ENCODE data around the gene RGS11. TPM values are rescaled to one million over a fixed set of nuclear protein-coding genes. Genes with fewer than 3 reads are reported as not detected.

The RGS11 gene
- total RNA-seq, 2 donors from 2014 or later: 2.9 to 4.0 TPM

GRCh38 chr16:285146-286055 lies 9.7 kb upstream of the RGS11 start:
- Histone ChIP-seq H3K4me3 (no peak overlapping the region), H3K4me1 (no peaks in the 10 kb centered on the region), H3K9me3 (no peaks in the 10 kb centered on the region), H3K9ac (ENCODE audit: low read depth in 2 of 2, low read length in 2 of 2) (no peak overlapping the region), H3K27me3 (peaks cover 20% of the 10 kb centered on the region), H3K36me3 (no peaks in the 10 kb centered on the region), H3K27ac (no peak overlapping the region)
- TF ChIP-seq CTCF (IDR thresholded peaks at IDR 0.05): no peak
- intact Hi-C loops (cut with DNase I): no loop called here
- DNase-seq: no peak

GRCh38 chr16:284204-285120 lies 8.7 kb upstream of the RGS11 start:
- Histone ChIP-seq H3K4me3 (no peak overlapping the region), H3K36me3 (no peaks in the 10 kb centered on the region), H3K9ac (ENCODE audit: low read depth in 2 of 2, low read length in 2 of 2) (no peak overlapping the region), H3K4me1 (no peaks in the 10 kb centered on the region), H3K27ac (no peak overlapping the region), H3K9me3 (no peaks in the 10 kb centered on the region), H3K27me3 (peaks cover 28% of the 10 kb centered on the region)
- intact Hi-C loops (cut with DNase I): no loop called here
- DNase-seq: no peak
- no peak for TF ChIP-seq CTCF (IDR thresholded peaks at IDR 0.05)

GRCh38 chr16:283033-283805 lies 7.5 kb upstream of the RGS11 start, which contains the start of gene PDIA2:
TSS of gene PDIA2 (plus strand) at chr16:283164. CDS start at chr16:283170, 6 bp downstream.
- Histone ChIP-seq H3K4me3 (no peak within 1 kb of the TSS), H3K9ac (ENCODE audit: low read depth in 2 of 2, low read length in 2 of 2) (no peak within 1 kb of the TSS), H3K27me3 (peaks cover 32% of the 10 kb centered on the region), H3K36me3 (no peaks in the 10 kb centered on the region), H3K27ac (no peak within 1 kb of the TSS), H3K9me3 (no peaks in the 10 kb centered on the region), H3K4me1 (no peaks in the 10 kb centered on the region)
- TF ChIP-seq CTCF (IDR thresholded peaks at IDR 0.05): no peak
- DNase-seq: no peak
- intact Hi-C loops (cut with DNase I): no loop called here

GRCh38 chr16:282491-282890 lies 6.7 kb upstream of the RGS11 start:
- Histone ChIP-seq H3K9ac (ENCODE audit: low read depth in 2 of 2, low read length in 2 of 2) (no peak overlapping the region), H3K27me3 (peaks cover 32% of the 10 kb centered on the region), H3K27ac (no peak overlapping the region), H3K4me1 (no peaks in the 10 kb centered on the region), H3K4me3 (no peak overlapping the region), H3K9me3 (no peaks in the 10 kb centered on the region), H3K36me3 (no peaks in the 10 kb centered on the region)
- intact Hi-C loops (cut with DNase I): no loop called here
- no peak for TF ChIP-seq CTCF (IDR thresholded peaks at IDR 0.05)
- DNase-seq: no peak
